H1 (cell line): ENCODE data around the gene MEF2B. TPM values are rescaled to one million over a fixed set of nuclear protein-coding genes. Genes with fewer than 3 reads are reported as not detected.

Experiments
- CTCF ChIA-PET: fragments of 300-600 bp; sonication (Branson Sonifier 250); formaldehyde crosslinking; loops from one replicate; lab custom pipeline; 2021; ENCODE audit not compliant: partially characterized antibody; lab: Charles Lee
- POLR2A ChIA-PET: fragments of 300-600 bp; sonication (Branson Sonifier 250); formaldehyde crosslinking; loops from one replicate; lab custom pipeline; 2021; ENCODE audit warnings: inconsistent platforms; ENCODE audit not compliant: partially characterized antibody; lab: Charles Lee
- DNase-seq, 2 experiments: peaks; one replicate each; pipeline versions ENCODE4 v3.0.0 to v3.0.0-alpha.2; 2010 to 2022; ENCODE audit warnings: low spot score in 2 of 2, low read depth in 1 of 2, mixed read lengths in 1 of 2
- FAIRE-seq: peaks from 2 replicates; lab custom pipeline; 2011; peaks lifted over from hg19 to GRCh38; lab: Jason Lieb, UNC
- H2AFZ ChIP-seq: 2 replicates; pipeline ENCODE4 v1.8.1; 2012; ENCODE audit warnings: low read length, inconsistent platforms
- H2AK5ac ChIP-seq: 2 replicates; pipeline ENCODE4 v1.6.1; 2013; ENCODE audit warnings: low read depth, low read length
- H2BK120ac ChIP-seq: replicated peaks from 2 replicates; pipeline ENCODE3; 2013; ENCODE audit warnings: low read depth, low read length, inconsistent platforms
- H2BK12ac ChIP-seq: 2 replicates; pipeline ENCODE4 v1.6.1; 2013; ENCODE audit warnings: low read depth, low read length
- H2BK15ac ChIP-seq: 2 replicates; pipeline ENCODE4 v1.6.1; 2013; ENCODE audit warnings: low read length
- H2BK20ac ChIP-seq: 2 replicates; pipeline ENCODE4 v1.6.1; 2013; ENCODE audit warnings: low read length
- H2BK5ac ChIP-seq: 2 replicates; pipeline ENCODE4 v1.6.1; 2013; ENCODE audit warnings: low read depth, low read length
- H3K14ac ChIP-seq: 2 replicates; pipeline ENCODE4 v1.6.1; 2013; ENCODE audit warnings: inconsistent platforms; ENCODE audit not compliant: insufficient read length
- H3K18ac ChIP-seq: 2 replicates; pipeline ENCODE4 v1.6.1; 2013; ENCODE audit warnings: low read length; ENCODE audit errors: extremely low read depth
- H3K23ac ChIP-seq: 2 replicates; pipeline ENCODE4 v1.6.1; 2013; ENCODE audit warnings: inconsistent platforms; ENCODE audit not compliant: insufficient read length
- H3K23me2 ChIP-seq: 2 replicates; pipeline ENCODE4 v1.6.1; 2013; ENCODE audit warnings: low read depth, low read length
- H3K27ac ChIP-seq: 2 replicates; pipeline ENCODE4 v1.6.1; 2011; ENCODE audit warnings: low read depth, low read length, inconsistent platforms
- H3K27me3 ChIP-seq, 4 experiments: replicated peaks in 1 of 4; 1 replicate in 1 of 4; 2 replicates in 3 of 4; pipeline versions ENCODE4 v1.6.1 to v1.8.1; 2011 to 2013; ENCODE audit warnings: low read length in 3 of 4, mild to moderate bottlenecking in 3 of 4, inconsistent platforms in 2 of 4, mixed read lengths in 2 of 4, moderate library complexity in 1 of 4; ENCODE audit not compliant: control insufficient read depth in 3 of 4, insufficient read depth in 3 of 4; ENCODE audit errors: extremely low read depth in 1 of 4
- H3K36me3 ChIP-seq, 4 experiments: 2 replicates each; pipeline versions ENCODE4 v1.6.1 to v1.8.1; 2011 to 2013; ENCODE audit warnings: mild to moderate bottlenecking in 4 of 4, low read length in 3 of 4, moderate library complexity in 2 of 4, control low read depth in 1 of 4, inconsistent platforms in 1 of 4; ENCODE audit not compliant: insufficient read depth in 4 of 4, control insufficient read depth in 2 of 4
- H3K4ac ChIP-seq: replicated peaks from 2 replicates; pipeline ENCODE3; 2013; ENCODE audit warnings: low read length, low read depth, mixed read lengths, inconsistent platforms; ENCODE audit not compliant: insufficient read length
- H3K4me1 ChIP-seq, 4 experiments: replicated peaks in 1 of 4; 1 replicate in 1 of 4; 2 replicates in 3 of 4; pipeline versions ENCODE4 v1.6.1 to v1.8.1; 2011 to 2013; ENCODE audit warnings: low read length in 3 of 4, inconsistent platforms in 2 of 4, mixed read lengths in 1 of 4; ENCODE audit not compliant: insufficient read depth in 4 of 4, control insufficient read depth in 3 of 4
- H3K4me2 ChIP-seq, 2 experiments: 2 replicates each; pipeline versions ENCODE4 v1.6.1 to v1.8.1; 2011 to 2013; ENCODE audit warnings: low read depth in 2 of 2, low read length in 2 of 2, control low read depth in 1 of 2, inconsistent platforms in 1 of 2, mild to moderate bottlenecking in 1 of 2; ENCODE audit not compliant: insufficient read depth in 1 of 2
- H3K4me3 ChIP-seq, 4 experiments: fragments of 200-600, 300-600 bp in 1 of 4; sonication (generic), shearing (Covaris generic), sonication (Bioruptor Twin) in 1 of 4; 2 replicates each; pipeline versions ENCODE4 v1.5.1 to v1.8.1; 2011 to 2016; ENCODE audit warnings: low read length in 4 of 4, low read depth in 3 of 4, control low read depth in 2 of 4, inconsistent platforms in 2 of 4, mild to moderate bottlenecking in 2 of 4, mixed read lengths in 1 of 4, moderate library complexity in 1 of 4; ENCODE audit not compliant: insufficient read depth in 2 of 4; ENCODE audit errors: extremely low read depth in 1 of 4
- H3K56ac ChIP-seq: replicated peaks from 2 replicates; pipeline ENCODE3; 2013; ENCODE audit warnings: low read depth, mild to moderate bottlenecking, mixed read lengths, low read length, inconsistent platforms; ENCODE audit not compliant: insufficient read length
- H3K79me1 ChIP-seq: 2 replicates; pipeline ENCODE4 v1.6.1; 2013; ENCODE audit warnings: low read depth, low read length, control low read depth
- H3K79me2 ChIP-seq, 2 experiments: 2 replicates each; pipeline versions ENCODE4 v1.6.1 to v1.8.1; 2012 to 2013; ENCODE audit warnings: low read length in 2 of 2, mild to moderate bottlenecking in 2 of 2, inconsistent platforms in 1 of 2; ENCODE audit not compliant: insufficient read depth in 2 of 2, control insufficient read depth in 1 of 2
- H3K9ac ChIP-seq, 4 experiments: replicated peaks in 1 of 4; 1 replicate in 1 of 4; 2 replicates in 3 of 4; pipeline versions ENCODE4 v1.6.1 to v1.8.1; 2011 to 2013; ENCODE audit warnings: low read depth in 3 of 4, low read length in 3 of 4, control low read depth in 2 of 4, mild to moderate bottlenecking in 2 of 4, moderate library complexity in 2 of 4, inconsistent platforms in 1 of 4; ENCODE audit errors: extremely low read depth in 1 of 4
- H3K9me3 ChIP-seq, 2 experiments: 2 replicates each; pipeline versions ENCODE4 v1.6.1 to v1.8.1; 2012 to 2013; ENCODE audit warnings: mild to moderate bottlenecking in 2 of 2, moderate library complexity in 2 of 2, control low read depth in 1 of 2, inconsistent platforms in 1 of 2, low read depth in 1 of 2, low read length in 1 of 2, mixed read lengths in 1 of 2; ENCODE audit not compliant: insufficient read depth in 2 of 2
- H4K20me1 ChIP-seq, 2 experiments: replicated peaks in 1 of 2; 2 replicates each; pipeline versions ENCODE3 to v1.8.1; 2011 to 2013; ENCODE audit warnings: inconsistent platforms in 2 of 2, low read length in 2 of 2, mild to moderate bottlenecking in 1 of 2; ENCODE audit not compliant: insufficient read depth in 2 of 2, control insufficient read depth in 1 of 2
- H4K5ac ChIP-seq: 2 replicates; pipeline ENCODE4 v1.6.1; 2013; ENCODE audit warnings: low read length, low read depth, mixed read lengths, inconsistent platforms; ENCODE audit not compliant: insufficient read length
- H4K8ac ChIP-seq: 2 replicates; pipeline ENCODE4 v1.8.0; 2013; ENCODE audit warnings: mild to moderate bottlenecking, moderate library complexity, low read length, inconsistent platforms; ENCODE audit not compliant: insufficient read depth; ENCODE audit errors: extremely low read depth
- H4K91ac ChIP-seq: replicated peaks from 2 replicates; pipeline ENCODE3; 2013; ENCODE audit warnings: low read length, mixed read lengths, inconsistent platforms; ENCODE audit not compliant: insufficient read length
- ASH2L ChIP-seq: fragments of 200-600, 300-600 bp; sonication (generic); IDR thresholded peaks from one replicate; pipeline ENCODE4 v1.7.1; 2017; ENCODE audit warnings: low read length
- CBX5 ChIP-seq: fragments of 300-800, 300-1000 bp; sonication (generic); IDR thresholded peaks from 2 replicates; pipeline ENCODE4 v1.7.1; 2016; ENCODE audit warnings: antibody characterized with exemption, low read length, low read depth
- CTBP2 ChIP-seq: IDR thresholded peaks from 2 replicates; pipeline ENCODE4 v1.7.0; 2011; ENCODE audit warnings: borderline replicate concordance, mild to moderate bottlenecking, moderate library complexity, mixed read lengths, low read length; ENCODE audit not compliant: insufficient read depth, insufficient read length
- EGR1 ChIP-seq: IDR thresholded peaks from 2 replicates; pipeline ENCODE4 v1.6.1; 2011; ENCODE audit warnings: low read depth, low read length, borderline replicate concordance
- GABPA ChIP-seq: IDR thresholded peaks from 2 replicates; pipeline ENCODE4 v1.6.1; 2011; ENCODE audit warnings: mild to moderate bottlenecking, low read length, moderate library complexity, borderline replicate concordance; ENCODE audit not compliant: insufficient read depth
- GTF2F1 ChIP-seq: IDR thresholded peaks from 2 replicates; pipeline ENCODE4 v1.6.1; 2012; ENCODE audit warnings: low read depth, low read length, improper control_type of control experiment, borderline replicate concordance
- HDAC2 ChIP-seq, 2 experiments: fragments of 300-600 bp in 1 of 2; sonication (generic) in 1 of 2; IDR thresholded peaks; 2 replicates each; pipeline ENCODE4 v1.6.1; 2011 to 2012; ENCODE audit warnings: low read depth in 2 of 2, low read length in 2 of 2, mild to moderate bottlenecking in 2 of 2, moderate library complexity in 2 of 2, borderline replicate concordance in 1 of 2, inconsistent platforms in 1 of 2
- NRF1 ChIP-seq: IDR thresholded peaks from 2 replicates; pipeline ENCODE4 v1.6.1; 2011; ENCODE audit warnings: mild to moderate bottlenecking, low read depth, low read length, improper control_type of control experiment
- POLR2AphosphoS5 ChIP-seq: IDR thresholded peaks from 2 replicates; pipeline ENCODE4 v1.6.1; 2011; ENCODE audit warnings: low read depth, low read length
- RFX5 ChIP-seq: IDR thresholded peaks from 2 replicates; pipeline ENCODE4 v1.6.1; 2011; ENCODE audit warnings: low read depth, low read length, improper control_type of control experiment, borderline replicate concordance
- WGBS, 2 experiments: shearing (Covaris generic) in 1 of 2; methylation state at CpG; one replicate each; pipeline versions ENCODE4 v1.1.6 to v1.1.7; 2013 to 2015; ENCODE audit warnings: low lambda C conversion rate in 2 of 2, mixed read lengths in 2 of 2, inconsistent platforms in 1 of 2, low coverage in 1 of 2, missing lambda C conversion rate in 1 of 2; ENCODE audit not compliant: insufficient replicate concordance in 2 of 2, insufficient coverage in 1 of 2, insufficient read length in 1 of 2; ENCODE audit errors: extremely low coverage in 1 of 2, missing lambda C conversion rate in 1 of 2; 5-methylcytosine and 5-hydroxymethylcytosine counted together
- polyA plus RNA-seq, 7 experiments: library from polyadenylated mRNA; depleted of rRNA in 3 of 7; stranded (reverse) in 5 of 7; unstranded in 2 of 7; fragments of >200 nt in 5 of 7; fragments of 200-250 nt in 2 of 7; gene quantifications; 1 replicate in 5 of 7; 2 replicates in 1 of 7; 4 replicates in 1 of 7; pipeline versions ENCODE4 v1.2.1 to v1.2.3, GENCODE V29; 2011 to 2013; ENCODE audit warnings: missing spikeins in 2 of 7, mixed read lengths in 2 of 7
- total RNA-seq: library from RNA; stranded (reverse); fragmentation: NEBNext Ultra II Directional; extraction: Animal tissue kit (Norgen Biotek cat#: 25700); gene quantifications from 2 replicates; pipeline ENCODE4 v1.2.1, GENCODE V29; 2021
- TF ChIP-seq, protein P1 (sequence below), 3 experiments: IDR thresholded peaks; 1 replicate in 2 of 3; 2 replicates in 1 of 3; pipeline versions ENCODE4 v1.5.1 to v1.6.1; 2011; ENCODE audit warnings: low read length in 3 of 3, mild to moderate bottlenecking in 3 of 3, inconsistent platforms in 2 of 3, low read depth in 1 of 3, moderate library complexity in 1 of 3; ENCODE audit not compliant: insufficient read depth in 1 of 3; ENCODE audit errors: control extremely low read depth in 1 of 3

Gene MEF2B
- total and polyA plus RNA-seq, 2 of the 8 experiments (the other 6 are each of a cell fraction or from before 2014, with no cell fraction given), result 2.8 to 3.7 TPM

DNA sequence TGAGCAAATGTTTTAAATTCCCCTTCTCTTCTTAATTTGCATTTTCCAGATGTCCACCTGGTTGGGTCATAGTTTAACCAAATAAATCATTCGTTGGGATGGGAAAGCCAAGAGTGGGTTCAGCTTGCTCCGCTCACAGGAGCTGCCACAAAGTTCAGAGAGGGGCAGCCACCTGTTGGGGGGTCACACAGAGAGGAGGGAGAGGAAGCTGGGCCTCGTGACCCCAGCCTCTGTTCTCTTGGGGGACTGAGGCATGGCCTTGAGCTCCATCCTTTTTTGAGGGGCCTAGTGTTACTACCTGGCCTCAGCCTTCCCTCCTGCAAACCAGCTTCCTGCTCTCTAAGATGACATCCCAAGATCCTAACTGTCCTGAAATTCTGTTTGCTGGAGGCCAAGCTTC is 2.5 kb downstream of the MEF2B start:
- peaks cover 0 to 8% of the 10 kb centered on the region in 2 experiments for H4K20me1 ChIP-seq
- 83% methylated on average over 3 of the region's 3 CpGs; no CpG with 5 or more reads in 1 of the 2 experiments for WGBS, 2 experiments
- POLR2A ChIA-PET, result interaction anchor here (0.6 to 11.8 kb wide), 4 partner anchors 9 to 42 kb away, joined by 3 to 133 read pairs (median 3); no protein-coding TSS in a partner anchor
- TF ChIP-seq NRF1 (no peak), CTBP2 (no peak), CBX5 (no peak), GABPA (no peak), GTF2F1 (no peak), EGR1 (no peak), HDAC2 (IDR thresholded peaks at IDR 0.05; ENCODE audit: borderline replicate concordance in 1 of 2, low read depth in 2 of 2, low read length in 2 of 2) (no peak), ASH2L (no peak), POLR2AphosphoS5 (no peak), RFX5 (no peak)
- TF ChIP-seq, protein P1, sequence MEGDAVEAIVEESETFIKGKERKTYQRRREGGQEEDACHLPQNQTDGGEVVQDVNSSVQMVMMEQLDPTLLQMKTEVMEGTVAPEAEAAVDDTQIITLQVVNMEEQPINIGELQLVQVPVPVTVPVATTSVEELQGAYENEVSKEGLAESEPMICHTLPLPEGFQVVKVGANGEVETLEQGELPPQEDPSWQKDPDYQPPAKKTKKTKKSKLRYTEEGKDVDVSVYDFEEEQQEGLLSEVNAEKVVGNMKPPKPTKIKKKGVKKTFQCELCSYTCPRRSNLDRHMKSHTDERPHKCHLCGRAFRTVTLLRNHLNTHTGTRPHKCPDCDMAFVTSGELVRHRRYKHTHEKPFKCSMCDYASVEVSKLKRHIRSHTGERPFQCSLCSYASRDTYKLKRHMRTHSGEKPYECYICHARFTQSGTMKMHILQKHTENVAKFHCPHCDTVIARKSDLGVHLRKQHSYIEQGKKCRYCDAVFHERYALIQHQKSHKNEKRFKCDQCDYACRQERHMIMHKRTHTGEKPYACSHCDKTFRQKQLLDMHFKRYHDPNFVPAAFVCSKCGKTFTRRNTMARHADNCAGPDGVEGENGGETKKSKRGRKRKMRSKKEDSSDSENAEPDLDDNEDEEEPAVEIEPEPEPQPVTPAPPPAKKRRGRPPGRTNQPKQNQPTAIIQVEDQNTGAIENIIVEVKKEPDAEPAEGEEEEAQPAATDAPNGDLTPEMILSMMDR (IDR thresholded peaks at IDR 0.05; ENCODE audit: control extremely low read depth in 1 of 3, insufficient read depth in 1 of 3, low read depth in 1 of 3, low read length in 3 of 3), result no peak

More for the DNA sequence above, 2.5 kb downstream of the MEF2B start:
- DNase-seq (no peak), FAIRE-seq (no peak)
- H2AK5ac ChIP-seq, result no peak overlapping the region
- H3K9ac ChIP-seq, result no peak overlapping the region
- H3K14ac ChIP-seq, result no peak overlapping the region
- H2BK120ac ChIP-seq, result no peak overlapping the region
- no peak overlapping the region for H3K27ac ChIP-seq
- no peak overlapping the region for H4K5ac ChIP-seq
- H2BK15ac ChIP-seq, result no peak overlapping the region
- peaks cover 2 to 16% (median 11%) of the 10 kb centered on the region in 4 experiments for H3K27me3 ChIP-seq
- H3K79me2 ChIP-seq, result no peaks in the 10 kb centered on the region
- H3K23me2 ChIP-seq, result peaks cover 7% of the 10 kb centered on the region; the same call in 1 of the 2 replicates
- no peak overlapping the region for H3K4ac ChIP-seq
- no peaks in the 10 kb centered on the region for H3K9me3 ChIP-seq
- no peak overlapping the region for H3K4me3 ChIP-seq
- peaks cover 0 to 22% (median 11%) of the 10 kb centered on the region in 4 experiments; a peak in 6 of 7 replicates for H3K4me1 ChIP-seq
- no peak overlapping the region for H2BK12ac ChIP-seq
- no peak overlapping the region for H4K8ac ChIP-seq
- H3K4me2 ChIP-seq, result no peak overlapping the region
- CTCF ChIA-PET, result interaction anchor here (1.4 to 2.9 kb wide), 3 partner anchors 22 to 27 kb away, joined by 3 to 9 read pairs (median 6); no protein-coding TSS in a partner anchor
- H3K23ac ChIP-seq, result no peak overlapping the region
- no peak overlapping the region for H4K91ac ChIP-seq
- H3K79me1 ChIP-seq, result no peaks in the 10 kb centered on the region
- H2AFZ ChIP-seq, result no peak overlapping the region
- H3K36me3 ChIP-seq, result no peaks in the 10 kb centered on the region
- no peak overlapping the region for H2BK5ac ChIP-seq
- no peak overlapping the region for H3K18ac ChIP-seq
- no peak overlapping the region for H3K56ac ChIP-seq
- H2BK20ac ChIP-seq, result no peak overlapping the region
